Natural killer cell treated with Interleukin-12 subunit alpha and Interleukin-12 subunit beta and Interleukin-15 and Interleukin-18, amount 100 ng/mL, for 72 hours (primary cell): Measurements from ENCODE around the gene TAGLN. TPM values are rescaled to one million over a fixed set of nuclear protein-coding genes. Genes with fewer than 3 reads are reported as not detected.
"Not testable (repeated sequence)": the region's sequence is repeated elsewhere in the genome, so short reads cannot be mapped to it uniquely, and the experiment has no call there.

Experiments
- ATAC-seq, 2 donors: fragments of 150-1000 bp; cut with Tn5 transposase in 1 of 2; sonication (Bioruptor Pico), chemical (Tn5 transposase) in 1 of 2; 2 replicates each; pipeline ENCODE4 v1.10.0; 2021
- DNase-seq: peaks from one replicate; pipeline ENCODE4 v3.0.0; 2022; ENCODE audit warnings: low spot score
- H3K27ac Mint-ChIP-seq, 2 donors: 1 replicate in 1 of 2; 2 replicates in 1 of 2; pipeline ENCODE4 v1.8.0; 2022; ENCODE audit warnings: mixed read lengths in 2 of 2, mild to moderate bottlenecking in 1 of 2, moderate library complexity in 1 of 2
- H3K27me3 Mint-ChIP-seq, 2 donors: 1 replicate in 1 of 2; 2 replicates in 1 of 2; pipeline ENCODE4 v1.8.0; 2022; ENCODE audit warnings: mixed read lengths in 2 of 2
- H3K36me3 Mint-ChIP-seq: one replicate; pipeline ENCODE4 v1.8.0; 2022; ENCODE audit warnings: mixed read lengths
- H3K4me1 Mint-ChIP-seq, 2 donors: 1 replicate in 1 of 2; 2 replicates in 1 of 2; pipeline ENCODE4 v1.8.0; 2022; ENCODE audit warnings: low read depth in 2 of 2, mixed read lengths in 2 of 2, mild to moderate bottlenecking in 1 of 2
- H3K4me3 Mint-ChIP-seq: one replicate; pipeline ENCODE4 v1.8.0; 2022; ENCODE audit warnings: mixed read lengths
- H3K9me3 Mint-ChIP-seq: 2 replicates; pipeline ENCODE4 v1.8.0; 2022; ENCODE audit warnings: mixed read lengths
- total RNA-seq, 2 donors: library from RNA; stranded (reverse); gene quantifications; one replicate each; pipeline ENCODE4 v1.2.3, GENCODE V29; 2022

The TAGLN gene
- total RNA-seq, 2 donors from 2014 or later, result 4.8 to 7.4 TPM

DNA sequence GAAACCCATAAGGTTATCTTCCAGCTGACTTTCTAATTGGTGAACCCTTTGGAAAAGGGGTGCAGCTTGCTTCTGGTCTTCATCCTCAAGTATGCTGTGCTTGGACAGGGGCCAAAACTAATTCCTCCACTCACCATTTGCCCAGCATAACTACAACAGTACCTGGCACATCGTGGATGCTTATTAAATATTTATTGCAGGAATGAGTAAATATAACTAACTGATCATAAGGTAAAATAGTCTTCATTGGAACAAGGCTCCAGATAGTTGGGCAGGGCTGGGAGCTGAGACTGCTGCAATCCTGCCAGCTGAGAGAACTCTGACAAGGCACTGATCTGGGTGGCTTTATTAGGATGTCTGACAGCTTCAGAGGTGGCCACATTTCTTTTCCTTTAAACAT, 23.0 kb upstream of the TAGLN start:
- ATAC-seq, result no peak
- no peaks in the 10 kb centered on the region for H3K27me3 Mint-ChIP-seq
- H3K9me3 Mint-ChIP-seq, result no peaks in the 10 kb centered on the region
- no peaks in the 10 kb centered on the region for H3K36me3 Mint-ChIP-seq
- DNase-seq, result no peak
- H3K27ac Mint-ChIP-seq, result no peak overlapping the region
- H3K4me3 Mint-ChIP-seq, result no peak overlapping the region
- peaks cover 27 to 32% of the 10 kb centered on the region in 2 donors for H3K4me1 Mint-ChIP-seq

DNA sequence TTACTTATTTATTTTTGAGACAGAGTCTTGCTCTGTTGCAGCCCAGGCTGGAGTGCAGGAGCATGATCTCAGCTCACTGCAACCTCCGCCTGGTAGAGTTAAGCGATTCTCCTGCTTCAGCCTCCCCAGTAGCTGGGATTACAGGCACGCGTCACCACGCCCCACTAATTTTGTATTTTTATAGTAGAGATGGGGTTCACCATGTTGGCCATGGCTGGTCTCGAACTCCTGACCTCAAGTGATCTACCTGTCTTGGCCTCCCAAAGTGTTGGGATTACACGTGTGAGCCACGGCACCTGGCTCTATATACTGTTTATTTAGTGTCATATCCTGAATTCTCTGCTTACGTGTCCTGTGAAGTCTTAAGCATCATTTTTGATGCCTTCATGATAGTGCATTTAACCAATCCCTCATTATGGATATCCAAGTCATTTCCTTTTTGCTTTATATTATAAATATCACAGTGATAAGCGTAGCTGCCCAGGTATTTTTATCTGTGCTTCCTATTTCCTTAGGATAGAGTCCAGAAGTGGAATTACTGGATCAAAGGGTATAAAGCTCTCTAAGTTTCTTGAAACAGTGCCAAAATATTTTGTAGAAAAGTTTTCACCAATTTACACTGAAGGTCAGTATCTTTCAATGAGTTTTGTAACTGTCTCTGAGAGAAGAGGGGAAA, 21.5 kb upstream of the TAGLN start:
- Mint-ChIP-seq H3K27ac (peak overlapping the region; percentile 81 to 88), H3K9me3 (no peaks in the 10 kb centered on the region), H3K27me3 (no peaks in the 10 kb centered on the region), H3K4me3 (peak overlapping the region; percentile 93), H3K4me1 (peaks cover 27 to 29% of the 10 kb centered on the region in 2 donors), H3K36me3 (no peaks in the 10 kb centered on the region)
- no peak for ATAC-seq
- DNase-seq, result no peak

DNA sequence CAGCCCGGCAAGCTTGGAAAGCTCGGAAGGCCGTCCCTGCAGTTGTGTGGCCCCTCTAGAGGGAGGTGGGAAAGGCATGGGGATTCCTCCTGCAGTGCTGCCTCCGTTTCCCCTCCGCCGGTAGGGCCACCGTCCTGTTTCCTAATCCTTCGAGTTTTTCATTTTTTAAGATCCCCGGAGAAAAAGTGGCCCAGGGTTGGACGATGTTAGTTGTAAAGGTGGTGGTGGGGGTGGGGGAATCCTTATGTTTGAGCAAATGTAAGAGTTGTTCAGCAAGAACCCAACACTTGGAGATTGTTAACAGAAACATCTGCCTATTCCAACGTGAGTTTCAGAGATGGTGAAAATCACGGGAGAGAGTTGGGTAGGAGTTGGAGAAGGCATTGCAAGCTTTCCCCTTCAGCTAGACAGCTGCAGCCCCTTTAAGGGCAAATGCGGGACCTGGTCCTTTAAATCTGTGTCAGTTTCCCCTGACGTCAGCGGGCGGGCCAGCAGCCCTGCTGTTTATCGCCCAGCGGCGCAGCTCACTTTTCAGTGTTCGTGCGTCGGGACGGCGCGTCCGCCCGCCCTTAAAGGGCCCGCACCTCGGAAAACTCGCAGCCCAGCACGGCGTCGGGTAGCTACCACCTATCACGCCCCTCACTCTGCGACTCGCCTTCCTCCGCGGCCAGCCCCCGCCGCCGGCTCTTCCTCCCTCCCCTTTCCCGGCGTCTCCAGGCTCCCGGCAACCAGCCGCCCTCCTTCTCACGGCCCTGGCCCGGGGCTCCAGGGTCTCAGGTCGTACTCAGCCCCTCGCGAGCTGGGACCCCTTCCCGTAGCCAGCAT, 20.7 kb upstream of the TAGLN start, which contains the start of gene SIDT2:
TSS of gene SIDT2 (plus strand) at position 534 of the 825 bp plus-strand sequence. CDS start 521 bp downstream, outside the sequence.
- DNase-seq, result peak; percentile 91
- Mint-ChIP-seq H3K9me3 (no peaks in the 10 kb centered on the region), H3K27me3 (no peaks in the 10 kb centered on the region), H3K27ac (peak within 1 kb of the TSS; percentile 81 to 88), H3K4me1 (peaks cover 27 to 30% of the 10 kb centered on the region in 2 donors), H3K4me3 (peak within 1 kb of the TSS; percentile 93), H3K36me3 (no peaks in the 10 kb centered on the region)
- peak; percentile 97 to 98 for ATAC-seq

DNA sequence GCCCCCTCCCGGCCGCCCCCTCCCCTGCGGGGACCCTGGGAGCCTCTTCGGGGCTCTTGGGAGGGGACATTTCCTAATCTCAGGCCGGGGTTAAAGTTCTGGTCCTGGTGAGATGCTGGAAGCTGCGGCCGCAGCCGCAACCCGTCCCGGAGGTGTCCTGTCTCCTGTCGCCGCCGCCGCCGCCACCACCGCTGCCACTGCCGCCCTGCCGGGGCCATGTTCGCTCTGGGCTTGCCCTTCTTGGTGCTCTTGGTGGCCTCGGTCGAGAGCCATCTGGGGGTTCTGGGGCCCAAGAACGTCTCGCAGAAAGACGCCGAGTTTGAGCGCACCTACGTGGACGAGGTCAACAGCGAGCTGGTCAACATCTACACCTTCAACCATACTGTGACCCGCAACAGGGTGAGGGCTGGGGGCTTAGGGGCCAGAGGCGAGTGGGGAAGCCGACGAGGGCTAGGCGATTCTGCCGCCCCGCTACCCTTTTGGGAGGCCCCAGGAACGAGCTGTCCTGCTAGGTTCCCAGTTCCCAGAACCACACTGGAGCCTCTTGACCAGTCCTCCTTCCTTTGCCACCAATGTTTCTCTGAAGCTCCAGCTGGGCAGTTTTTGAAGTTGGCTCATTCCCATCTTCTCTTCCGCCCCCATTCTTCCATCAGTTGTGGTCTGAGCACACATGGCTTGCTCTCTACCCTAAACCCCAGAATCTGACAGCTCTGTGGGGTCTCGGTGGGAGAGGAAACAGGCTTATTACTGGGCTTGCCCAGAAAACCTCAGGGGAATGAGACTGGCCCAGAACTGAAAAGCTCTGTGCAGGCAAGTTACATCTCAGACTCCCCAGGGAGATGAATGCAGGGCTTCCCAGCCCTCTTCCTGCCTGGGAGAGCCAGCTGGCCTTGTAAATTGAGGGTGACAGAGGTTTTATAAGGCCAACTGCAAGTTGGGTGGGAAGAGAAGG, 19.8 kb upstream of the TAGLN start:
- no peaks in the 10 kb centered on the region for H3K9me3 Mint-ChIP-seq
- H3K4me1 Mint-ChIP-seq, result peaks cover 27 to 28% of the 10 kb centered on the region in 2 donors
- ATAC-seq (peak; percentile 72 to 80), DNase-seq (no peak)
- H3K4me3 Mint-ChIP-seq, result peak overlapping the region; percentile 93
- H3K36me3 Mint-ChIP-seq, result no peaks in the 10 kb centered on the region
- H3K27ac Mint-ChIP-seq, result peak overlapping the region; percentile 81 to 88
- H3K27me3 Mint-ChIP-seq, result no peaks in the 10 kb centered on the region

DNA sequence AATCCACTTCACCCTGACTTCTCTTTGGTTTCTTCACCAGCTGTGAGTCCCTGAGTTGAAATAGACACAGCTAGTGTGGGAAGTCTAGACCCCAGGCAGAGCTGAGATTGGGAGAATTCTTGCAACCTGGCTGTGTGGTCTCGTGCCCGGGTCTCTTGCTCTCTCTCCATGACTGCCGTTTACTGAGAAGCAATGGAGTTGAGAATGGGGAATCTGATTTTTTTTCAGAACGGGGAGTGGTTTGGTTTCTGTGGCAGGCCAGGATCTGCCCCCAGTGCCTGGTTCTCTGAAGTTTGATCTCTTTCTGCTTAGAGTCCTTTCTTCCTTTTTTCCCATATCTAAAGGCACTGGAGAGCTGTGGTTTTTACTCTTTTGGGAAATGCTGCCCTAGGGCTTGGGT, 19.1 kb upstream of the TAGLN start:
- peaks cover 27 to 28% of the 10 kb centered on the region in 2 donors for H3K4me1 Mint-ChIP-seq
- H3K9me3 Mint-ChIP-seq, result no peaks in the 10 kb centered on the region
- DNase-seq (no peak), ATAC-seq (no peak)
- H3K27ac Mint-ChIP-seq, result peak overlapping the region; percentile 81 to 88
- H3K4me3 Mint-ChIP-seq, result peak overlapping the region; percentile 93
- H3K27me3 Mint-ChIP-seq, result no peaks in the 10 kb centered on the region
- no peaks in the 10 kb centered on the region for H3K36me3 Mint-ChIP-seq

DNA sequence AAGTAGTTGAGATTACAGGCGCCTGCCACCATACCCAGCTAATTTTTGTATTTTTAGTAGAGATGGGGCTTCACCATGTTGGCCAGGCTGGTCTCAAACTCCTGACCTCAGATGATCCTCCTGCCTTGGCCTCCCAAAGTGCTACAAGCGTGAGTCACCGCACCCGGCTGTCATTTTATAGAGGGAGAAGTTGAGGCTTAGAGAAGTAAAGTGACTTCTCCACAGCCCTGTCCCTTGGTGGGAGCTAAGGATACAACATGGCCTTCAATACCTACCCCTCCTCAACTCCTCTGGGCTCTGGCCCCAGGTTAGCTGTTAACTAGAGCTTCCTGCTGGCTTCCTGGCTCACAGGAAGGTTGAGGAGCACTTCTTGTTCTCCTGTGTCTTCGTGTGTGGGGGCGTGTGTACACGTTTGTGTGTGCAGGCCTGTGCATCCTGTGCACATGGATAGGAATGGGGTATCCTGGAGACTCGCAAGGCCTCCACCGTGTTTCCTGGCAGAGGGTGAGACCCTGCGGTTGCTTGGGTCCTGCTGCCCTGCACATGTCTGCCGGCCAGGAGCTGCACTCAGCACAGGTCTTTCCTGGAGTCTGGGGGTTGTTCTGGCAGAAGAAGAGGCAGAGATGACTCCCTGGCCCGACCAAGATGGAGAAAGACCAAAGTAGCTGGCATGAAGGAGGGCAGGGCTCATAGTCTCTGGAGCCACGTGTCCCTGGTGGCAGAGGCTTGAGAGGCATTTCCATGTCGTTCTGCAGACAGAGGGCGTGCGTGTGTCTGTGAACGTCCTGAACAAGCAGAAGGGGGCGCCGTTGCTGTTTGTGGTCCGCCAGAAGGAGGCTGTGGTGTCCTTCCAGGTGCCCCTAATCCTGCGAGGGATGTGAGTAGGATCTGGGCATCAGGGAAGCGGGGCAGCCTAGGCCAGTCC, 18.2 kb upstream of the TAGLN start:
- H3K27ac Mint-ChIP-seq, result peak overlapping the region; percentile 81 to 88
- no peaks in the 10 kb centered on the region for H3K36me3 Mint-ChIP-seq
- H3K4me1 Mint-ChIP-seq, result peaks cover 27 to 28% of the 10 kb centered on the region in 2 donors
- no peaks in the 10 kb centered on the region for H3K9me3 Mint-ChIP-seq
- H3K4me3 Mint-ChIP-seq, result peak overlapping the region; percentile 93
- ATAC-seq, result no peak
- no peak for DNase-seq
- no peaks in the 10 kb centered on the region for H3K27me3 Mint-ChIP-seq

DNA sequence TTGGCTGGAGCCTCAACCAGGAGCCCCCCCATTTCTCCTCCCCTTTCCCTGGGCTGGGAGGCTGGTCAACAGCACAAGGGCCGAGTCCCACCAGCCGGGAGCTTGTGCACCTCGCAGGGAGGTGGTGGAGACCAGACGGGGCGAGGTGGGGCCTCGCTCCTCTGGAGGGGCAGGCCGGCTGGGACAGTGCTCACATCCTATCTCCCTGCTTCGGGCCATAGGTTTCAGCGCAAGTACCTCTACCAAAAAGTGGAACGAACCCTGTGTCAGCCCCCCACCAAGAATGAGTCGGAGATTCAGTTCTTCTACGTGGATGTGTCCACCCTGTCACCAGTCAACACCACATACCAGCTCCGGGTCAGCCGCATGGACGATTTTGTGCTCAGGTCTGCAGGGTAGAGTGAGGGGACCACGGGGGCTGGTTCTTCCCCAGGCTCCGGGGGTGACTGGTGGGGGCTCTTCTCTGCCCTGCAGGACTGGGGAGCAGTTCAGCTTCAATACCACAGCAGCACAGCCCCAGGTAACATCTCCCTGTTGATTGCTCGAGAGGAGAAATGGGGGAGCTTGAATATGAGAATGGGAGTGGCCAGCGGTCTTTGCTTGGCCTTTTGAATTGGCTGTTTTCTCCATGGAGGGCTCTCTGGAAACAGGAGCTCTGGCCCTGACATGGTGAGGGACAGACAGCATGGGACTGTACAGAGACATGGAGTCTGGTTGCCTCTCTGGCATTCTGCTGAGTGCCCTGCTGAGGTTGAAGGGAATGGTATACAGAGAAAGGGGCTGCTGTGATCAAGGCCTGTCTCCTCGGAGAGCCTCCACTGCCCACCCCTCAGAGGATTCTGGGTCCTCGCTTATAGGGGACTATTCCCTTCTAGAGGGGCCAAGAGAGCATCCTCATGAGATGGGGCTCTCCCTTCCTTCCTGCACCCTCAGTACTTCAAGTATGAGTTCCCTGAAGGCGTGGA, 17.3 kb upstream of the TAGLN start:
- no peak for ATAC-seq
- Mint-ChIP-seq H3K4me3 (no peak overlapping the region), H3K27ac (no peak overlapping the region), H3K4me1 (peaks cover 27 to 28% of the 10 kb centered on the region in 2 donors), H3K9me3 (no peaks in the 10 kb centered on the region), H3K27me3 (no peaks in the 10 kb centered on the region), H3K36me3 (no peaks in the 10 kb centered on the region)
- no peak for DNase-seq

DNA sequence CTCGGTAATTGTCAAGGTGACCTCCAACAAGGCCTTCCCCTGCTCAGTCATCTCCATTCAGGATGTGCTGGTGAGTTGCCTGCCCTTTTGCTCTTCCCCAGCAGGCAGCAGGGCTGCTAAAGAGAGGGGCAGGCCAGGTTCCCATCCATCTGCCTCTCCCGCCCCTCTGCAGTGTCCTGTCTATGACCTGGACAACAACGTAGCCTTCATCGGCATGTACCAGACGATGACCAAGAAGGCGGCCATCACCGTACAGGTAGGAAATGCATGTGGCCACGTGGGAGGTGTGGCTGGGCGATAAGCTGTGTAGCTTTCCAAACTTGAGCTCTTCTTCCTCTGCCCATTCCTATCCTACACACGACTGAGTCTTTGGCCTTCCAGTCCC, 16.6 kb upstream of the TAGLN start:
- Mint-ChIP-seq H3K4me3 (no peak overlapping the region), H3K36me3 (no peaks in the 10 kb centered on the region), H3K27ac (no peak overlapping the region), H3K27me3 (no peaks in the 10 kb centered on the region), H3K9me3 (no peaks in the 10 kb centered on the region), H3K4me1 (peaks cover 27 to 30% of the 10 kb centered on the region in 2 donors)
- DNase-seq (no peak), ATAC-seq (no peak)

DNA sequence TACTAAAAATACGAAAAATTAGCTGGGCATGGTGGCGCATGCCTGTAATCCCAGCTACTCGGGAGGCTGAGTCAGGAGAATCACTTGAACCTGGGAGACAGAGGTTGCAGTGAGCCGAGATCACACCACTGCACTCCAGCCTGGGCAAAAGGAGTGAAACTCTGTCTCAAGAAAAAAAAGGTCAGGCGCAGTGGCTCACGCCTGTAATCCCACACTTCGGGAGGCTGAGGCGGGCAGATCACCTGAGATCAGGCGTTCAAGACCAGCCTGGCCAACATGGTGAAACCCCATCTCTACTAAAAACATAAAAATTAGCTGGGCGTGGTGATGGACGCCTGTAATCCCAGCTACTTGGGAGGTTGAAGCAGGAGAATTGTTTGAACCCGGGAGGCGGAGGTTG, 16.0 kb upstream of the TAGLN start:
- not testable (repeated sequence) for H3K9me3 Mint-ChIP-seq, H3K36me3 Mint-ChIP-seq, DNase-seq, H3K4me3 Mint-ChIP-seq, ATAC-seq, H3K27me3 Mint-ChIP-seq, H3K27ac Mint-ChIP-seq
- peaks cover 23 to 24% of the 10 kb centered on the region in 2 donors for H3K4me1 Mint-ChIP-seq

DNA sequence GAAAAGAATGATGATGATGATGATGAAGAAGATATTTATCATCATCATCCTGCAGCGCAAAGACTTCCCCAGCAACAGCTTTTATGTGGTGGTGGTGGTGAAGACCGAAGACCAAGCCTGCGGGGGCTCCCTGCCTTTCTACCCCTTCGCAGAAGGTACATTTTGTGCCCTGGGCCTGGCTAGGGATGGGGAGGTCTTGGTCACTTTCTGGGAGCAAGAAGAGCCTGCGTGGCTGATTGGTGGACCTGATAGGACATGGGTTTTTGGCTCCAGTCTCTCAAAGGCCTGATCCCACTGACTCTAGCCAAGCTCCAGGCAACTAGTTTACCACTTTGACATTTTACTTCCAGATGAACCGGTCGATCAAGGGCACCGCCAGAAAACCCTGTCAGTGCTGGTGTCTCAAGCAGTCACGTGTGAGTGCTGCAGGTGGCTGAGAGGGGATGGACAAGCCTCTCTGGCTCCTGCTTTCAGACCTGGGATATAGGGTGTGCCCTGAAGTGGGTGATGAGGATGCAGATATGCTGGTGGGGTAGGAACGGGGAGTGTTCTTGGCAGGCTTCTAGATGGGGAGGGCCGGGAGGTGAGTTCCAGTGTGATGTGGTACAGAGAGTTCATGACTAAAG, 15.3 kb upstream of the TAGLN start:
- no peaks in the 10 kb centered on the region for H3K36me3 Mint-ChIP-seq
- no peaks in the 10 kb centered on the region for H3K9me3 Mint-ChIP-seq
- H3K4me3 Mint-ChIP-seq, result no peak overlapping the region
- ATAC-seq (no peak), DNase-seq (no peak)
- H3K27ac Mint-ChIP-seq, result peak overlapping the region in 1 of 2 donors; percentile 18
- no peaks in the 10 kb centered on the region for H3K27me3 Mint-ChIP-seq
- peaks cover 20 to 21% of the 10 kb centered on the region in 2 donors for H3K4me1 Mint-ChIP-seq

DNA sequence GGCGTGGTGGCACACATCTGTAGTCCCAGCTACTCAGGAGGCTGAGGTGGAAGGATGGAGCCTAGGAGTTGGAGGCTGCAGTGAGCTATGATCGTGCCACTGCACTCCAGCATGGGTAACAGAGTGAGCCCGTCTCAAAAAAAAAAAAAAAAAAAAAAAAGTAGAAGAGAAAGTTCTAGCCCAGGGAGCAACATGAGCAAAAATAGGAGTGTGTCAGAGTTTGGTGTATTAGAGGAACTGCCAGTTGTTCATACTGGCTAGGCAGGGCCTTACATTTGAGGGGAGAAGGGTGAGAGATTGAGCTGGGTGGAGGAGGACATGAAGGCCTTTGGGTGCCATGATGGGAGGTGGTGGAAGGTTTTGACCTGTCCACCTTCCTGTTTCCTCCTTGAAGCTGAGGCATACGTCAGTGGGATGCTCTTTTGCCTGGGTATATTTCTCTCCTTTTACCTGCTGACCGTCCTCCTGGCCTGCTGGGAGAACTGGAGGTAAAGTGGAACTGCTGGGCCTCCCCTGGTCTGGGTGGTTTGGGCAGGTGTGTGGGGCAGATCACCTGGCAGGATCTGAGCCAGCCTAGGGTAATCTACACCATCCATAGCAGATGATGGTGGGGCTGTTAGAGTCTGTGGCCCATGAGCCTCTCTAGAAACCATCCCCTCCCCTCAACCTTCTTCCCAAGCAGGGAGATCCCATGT, 13.3 kb upstream of the TAGLN start:
- H3K27ac Mint-ChIP-seq, result peak overlapping the region in 1 of 2 donors; percentile 82
- DNase-seq, result no peak
- no peak overlapping the region for H3K4me3 Mint-ChIP-seq

More for the DNA sequence above, 13.3 kb upstream of the TAGLN start:
- Mint-ChIP-seq H3K36me3 (no peaks in the 10 kb centered on the region), H3K27me3 (no peaks in the 10 kb centered on the region), H3K4me1 (peaks cover 3 to 10% of the 10 kb centered on the region in 2 donors), H3K9me3 (no peaks in the 10 kb centered on the region)
- no peak for ATAC-seq
